Lung (tissue), 12 donors: Measurements from ENCODE around the gene DOCK11. TPM values are rescaled to one million over a fixed set of nuclear protein-coding genes. Genes with fewer than 3 reads are reported as not detected.

ENCODE experiments used
- ATAC-seq: fragments of 200-7000 bp; cut with Tn5 transposase; one replicate; pipeline ENCODE4 v1.9.1; 2020; ENCODE audit warnings: moderate number of reproducible peaks; ENCODE audit not compliant: insufficient read depth, low FRiP score
- DNase-seq, 3 donors: peaks; one replicate each; pipeline ENCODE4 v3.0.0-alpha.2; 2013 to 2017
- H3K27ac ChIP-seq, 2 donors: one replicate each; pipeline ENCODE4 v1.5.1; 2013; ENCODE audit warnings: mild to moderate bottlenecking in 2 of 2, moderate library complexity in 2 of 2, control low read depth in 1 of 2, inconsistent platforms in 1 of 2, low read depth in 1 of 2, low read length in 1 of 2
- H3K27me3 ChIP-seq, 3 donors: one replicate each; pipeline ENCODE4 v1.5.1; 2013; ENCODE audit warnings: low read length in 2 of 3; ENCODE audit not compliant: control insufficient read depth in 3 of 3, insufficient read depth in 3 of 3
- H3K36me3 ChIP-seq, 4 donors: one replicate each; pipeline ENCODE4 v1.5.1; 2013; ENCODE audit warnings: low read length in 4 of 4, mild to moderate bottlenecking in 1 of 4, moderate library complexity in 1 of 4; ENCODE audit not compliant: control insufficient read depth in 4 of 4, insufficient read depth in 4 of 4
- H3K4me1 ChIP-seq, 5 donors: one replicate each; pipeline ENCODE4 v1.5.1; 2013; ENCODE audit warnings: low read length in 5 of 5, mild to moderate bottlenecking in 2 of 5, moderate library complexity in 1 of 5; ENCODE audit not compliant: control insufficient read depth in 5 of 5, insufficient read depth in 5 of 5
- H3K4me3 ChIP-seq: one replicate; pipeline ENCODE4 v1.5.1; 2013; ENCODE audit warnings: mild to moderate bottlenecking, control low read depth, moderate library complexity
- H3K9ac ChIP-seq, 2 donors: one replicate each; pipeline ENCODE4 v1.5.1; 2013; ENCODE audit warnings: low read length in 2 of 2, control low read depth in 1 of 2; ENCODE audit not compliant: insufficient read depth in 1 of 2
- H3K9me3 ChIP-seq, 4 donors: one replicate each; pipeline ENCODE4 v1.5.1; 2013; ENCODE audit warnings: low read length in 3 of 4, mild to moderate bottlenecking in 1 of 4, moderate library complexity in 1 of 4; ENCODE audit not compliant: control insufficient read depth in 4 of 4, insufficient read depth in 3 of 4
- CTCF ChIP-seq: IDR thresholded peaks from 2 replicates; pipeline ENCODE4 v1.5.1; 2012; ENCODE audit warnings: mild to moderate bottlenecking; ENCODE audit errors: control extremely low read depth, extremely low read depth
- WGBS, 2 donors: extraction: QIAGEN DNeasy Blood & Tissue Kit; methylation state at CpG; one replicate each; pipeline ENCODE4 v1.1.7; 2013; 5-methylcytosine and 5-hydroxymethylcytosine counted together
- polyA plus RNA-seq, 2 donors: library from polyadenylated mRNA; stranded (reverse); fragments of 200-250 nt; gene quantifications; one replicate each; pipeline ENCODE4 v1.2.1, GENCODE V29; 2013
- total RNA-seq, 2 donors: library from RNA; depleted of rRNA in 1 of 2; stranded (reverse); fragments of >200 nt in 1 of 2; gene quantifications; one replicate each; pipeline ENCODE4 v1.2.1, GENCODE V29; 2014 to 2021
- donor health status: control.
- donor health status: control.
- donor health status: Bipolar disorder and iron deficiency.
- donor health status: healthy.
- donor health status: DM: yes; HTN: yes; CAD: no.

Gene DOCK11
- total and polyA plus RNA-seq, 4 donors = 16.0 to 32.0 (median 23.6) TPM

- no peak overlapping the region for H3K27ac ChIP-seq
- no peak overlapping the region for H3K9ac ChIP-seq
- 60 to 84% methylated on average over 3 of the region's 3 CpGs for WGBS, 2 donors
- ATAC-seq = no peak
- no peak for TF ChIP-seq CTCF
- H3K4me3 ChIP-seq = no peak overlapping the region
- H3K4me1 ChIP-seq = peaks cover 0 to 2% (median 0%) of the 10 kb centered on the region in 5 donors
- H3K27me3 ChIP-seq = peaks cover 0 to 6% (median 0%) of the 10 kb centered on the region in 3 donors
- peak; percentile 8 to 54 (median 18) for DNase-seq
- no peaks in the 10 kb centered on the region for H3K36me3 ChIP-seq
- H3K9me3 ChIP-seq = no peaks in the 10 kb centered on the region
These were observed 157.1 kb downstream of the DOCK11 start for GRCh38 chrX:118652717-118653116.

DNA sequence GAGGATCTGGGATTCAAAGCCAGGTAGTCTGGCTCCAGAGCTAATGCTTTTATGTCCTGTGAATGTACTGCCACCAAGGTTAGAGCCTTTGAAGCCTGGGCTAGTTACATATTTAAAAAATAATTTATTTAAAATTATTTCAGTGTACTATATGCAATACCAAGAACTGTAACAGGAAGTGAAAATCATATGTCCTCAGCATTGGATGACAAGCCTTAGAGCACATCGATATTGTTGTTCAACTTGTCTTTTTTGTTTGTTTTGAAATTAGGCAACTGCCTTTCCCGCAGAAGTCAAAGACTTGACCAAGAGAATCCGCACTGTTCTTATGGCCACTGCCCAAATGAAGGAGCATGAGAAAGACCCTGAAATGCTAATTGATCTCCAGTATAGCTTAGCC lies 158.7 kb downstream of the DOCK11 start:
- no peak overlapping the region for H3K27ac ChIP-seq
- 62 to 74% methylated on average over 3 of the region's 3 CpGs for WGBS, 2 donors

DNA sequence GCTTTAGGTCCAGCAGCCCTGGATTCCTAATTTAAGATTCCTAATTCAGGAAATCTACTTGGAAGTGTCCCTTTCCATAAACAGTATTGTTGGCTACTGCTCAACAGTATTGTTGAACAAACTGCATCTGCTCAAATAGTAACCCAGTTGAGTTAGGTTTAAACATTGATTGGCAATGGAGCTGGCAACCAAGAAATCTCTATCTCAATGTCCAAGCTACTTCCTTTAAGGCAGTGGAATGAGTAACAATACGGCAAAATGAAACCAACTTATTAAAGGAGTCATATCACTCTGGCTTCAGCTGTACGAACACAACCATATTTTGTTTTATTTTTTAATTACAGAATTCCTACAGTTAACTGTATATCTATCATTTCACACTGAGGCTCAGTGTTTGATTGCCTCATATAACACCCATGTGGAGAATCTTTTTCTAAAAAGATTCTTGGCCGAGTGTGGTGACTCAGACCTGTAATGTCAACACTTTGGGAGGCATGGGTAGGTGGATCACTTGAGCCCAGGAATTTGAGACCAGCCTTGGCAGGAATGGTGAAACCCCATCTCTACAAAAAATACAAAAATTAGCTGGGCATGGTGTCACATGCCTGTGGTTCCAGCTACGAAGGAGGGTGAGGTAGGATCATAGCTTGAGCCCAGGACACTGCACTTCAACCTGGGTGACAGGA lies 160.1 kb downstream of the DOCK11 start:
- Histone ChIP-seq H3K27me3 (peaks cover 0 to 6% (median 0%) of the 10 kb centered on the region in 3 donors), H3K9me3 (no peaks in the 10 kb centered on the region), H3K36me3 (no peaks in the 10 kb centered on the region), H3K9ac (no peak overlapping the region), H3K4me3 (no peak overlapping the region), H3K27ac (no peak overlapping the region), H3K4me1 (peaks cover 0 to 2% (median 0%) of the 10 kb centered on the region in 5 donors)
- ATAC-seq (peak; percentile 19), DNase-seq (no peak)
- WGBS, 2 donors = 69 to 86% methylated on average over 4 of the region's 4 CpGs
- no peak for TF ChIP-seq CTCF

More for the DNA sequence above, 158.7 kb downstream of the DOCK11 start:
- no peak for ATAC-seq
- Histone ChIP-seq H3K4me1 (peaks cover 0 to 2% (median 0%) of the 10 kb centered on the region in 5 donors), H3K9ac (no peak overlapping the region), H3K27me3 (peaks cover 0 to 6% (median 0%) of the 10 kb centered on the region in 3 donors), H3K36me3 (no peaks in the 10 kb centered on the region), H3K4me3 (no peak overlapping the region), H3K9me3 (no peaks in the 10 kb centered on the region)
- TF ChIP-seq CTCF = no peak
- no peak for DNase-seq
